Measurements from ENCODE around the gene NCOR2. TPM values are rescaled to one million over a fixed set of nuclear protein-coding genes. Genes with fewer than 3 reads are reported as not detected.

NCOR2 gene
- total and polyA plus RNA-seq, 7 donors, result 44.1 to 164 (median 134) TPM

DNA sequence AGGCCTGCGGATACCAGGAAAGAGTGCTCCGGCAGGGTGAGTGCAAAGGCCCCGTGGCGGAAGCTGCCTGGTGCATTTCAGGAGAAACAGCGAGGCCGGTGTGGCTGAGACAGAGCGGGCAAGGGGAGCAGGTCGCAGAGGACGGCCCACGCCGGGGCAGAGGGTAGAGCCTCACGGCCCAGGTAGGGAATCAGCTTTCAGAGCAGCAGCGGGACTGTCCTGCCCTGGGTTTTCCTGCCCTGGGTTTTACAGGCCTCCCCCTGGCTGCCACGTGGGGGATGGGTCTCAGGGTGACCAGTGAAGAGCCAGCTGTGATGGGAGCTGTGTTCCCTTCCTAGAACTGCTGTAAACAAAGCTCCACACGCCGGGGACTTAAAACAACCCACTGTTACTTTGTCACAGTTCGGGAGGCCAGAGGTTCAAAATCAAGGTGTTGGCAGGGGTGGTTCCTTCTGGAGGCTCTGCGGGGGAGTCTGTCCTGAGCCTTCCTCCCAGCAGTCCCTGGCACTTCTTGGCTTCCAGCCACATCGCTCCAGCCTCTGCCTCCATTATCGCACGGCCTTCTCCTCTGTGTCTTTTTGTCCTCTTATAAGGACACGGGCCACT, 10.4 kb downstream of the NCOR2 start:
- no peak overlapping the region for H3K27ac ChIP-seq
- no peak for ATAC-seq
- no peaks in the 10 kb centered on the region for H3K27me3 ChIP-seq (ENCODE audit: insufficient read depth in 3 of 3, low read length in 2 of 3)
- H3K9me3 ChIP-seq, result no peaks in the 10 kb centered on the region
- DNase-seq, result no peak
- H3K36me3 ChIP-seq (ENCODE audit: insufficient read depth in 1 of 2, low read depth in 1 of 2), result no peaks in the 10 kb centered on the region
- H3K4me3 ChIP-seq, result no peak overlapping the region
- peaks cover 54% of the 10 kb centered on the region for H3K4me1 ChIP-seq
- intact Hi-C loops (cut with DNase I), result no loop called here
- WGBS, 3 donors, result 67 to 73% (median 70%) methylated on average over 22 of the region's 22 CpGs
- TF ChIP-seq CTCF (IDR thresholded peaks at IDR 0.05), result no peak

GRCh38 chr12:124556074-124556466, 11.3 kb downstream of the NCOR2 start:
- Histone ChIP-seq H3K27ac (no peak overlapping the region), H3K27me3 (ENCODE audit: insufficient read depth in 3 of 3, low read length in 2 of 3) (no peaks in the 10 kb centered on the region), H3K4me1 (peaks cover 56% of the 10 kb centered on the region), H3K4me3 (no peak overlapping the region), H3K36me3 (ENCODE audit: insufficient read depth in 1 of 2, low read depth in 1 of 2) (no peaks in the 10 kb centered on the region), H3K9me3 (no peaks in the 10 kb centered on the region)
- DNase-seq (no peak), ATAC-seq (no peak)
- WGBS, 3 donors, result 81 to 84% (median 83%) methylated on average over 9 of the region's 9 CpGs
- intact Hi-C loops (cut with DNase I), result no loop called here
- no peak for TF ChIP-seq CTCF (IDR thresholded peaks at IDR 0.05)

DNA sequence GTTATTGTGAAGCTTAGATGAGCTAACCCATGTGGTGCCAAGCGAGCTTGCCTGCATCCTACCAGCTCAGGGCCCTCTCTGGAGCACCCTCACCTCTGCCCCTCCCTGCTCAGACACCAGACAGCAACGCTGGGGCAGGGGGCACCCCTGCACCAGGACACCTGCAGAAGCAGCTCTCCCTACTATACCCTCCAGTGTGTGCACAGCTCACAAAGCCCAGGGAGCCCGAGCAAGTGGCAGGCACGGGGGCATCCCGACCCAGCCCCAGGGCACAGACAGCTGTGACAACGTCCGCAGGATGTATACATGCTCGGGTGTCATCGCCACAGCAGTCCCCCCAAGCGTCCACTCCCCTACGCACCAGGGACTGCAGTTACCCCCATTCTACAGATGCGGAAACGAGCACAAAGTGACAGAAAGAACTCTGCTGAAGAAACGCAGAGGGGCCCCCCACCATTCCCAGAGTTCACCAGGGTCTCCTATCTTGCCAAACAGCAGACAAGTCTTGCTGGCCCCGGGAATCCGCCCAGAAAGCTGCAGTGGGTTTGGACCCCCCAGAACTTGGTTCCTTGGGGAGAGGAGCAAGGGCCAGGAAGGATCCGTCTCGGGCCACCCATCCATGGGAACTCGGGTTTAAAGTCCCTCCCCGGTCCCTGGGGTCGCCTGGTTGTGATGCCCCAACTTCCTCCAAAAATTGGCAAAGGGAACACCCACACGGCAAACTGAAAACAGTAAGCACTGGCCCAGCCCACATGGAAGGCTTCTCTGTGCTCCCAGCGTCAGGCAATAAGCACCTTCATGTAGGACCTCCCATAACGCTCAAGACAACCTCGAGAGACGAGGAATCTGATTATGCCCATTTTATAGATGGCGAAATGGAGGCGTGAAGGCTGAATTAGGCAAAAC, 12.0 kb downstream of the NCOR2 start:
- Histone ChIP-seq H3K9me3 (no peaks in the 10 kb centered on the region), H3K4me3 (peak overlapping the region; percentile 4), H3K36me3 (ENCODE audit: insufficient read depth in 1 of 2, low read depth in 1 of 2) (no peaks in the 10 kb centered on the region), H3K27me3 (ENCODE audit: insufficient read depth in 3 of 3, low read length in 2 of 3) (no peaks in the 10 kb centered on the region), H3K27ac (peak overlapping the region; percentile 55), H3K4me1 (peaks cover 57% of the 10 kb centered on the region)
- intact Hi-C loops (cut with DNase I), result no loop called here
- 70 to 77% (median 76%) methylated on average over 28 of the region's 28 CpGs for WGBS, 3 donors
- TF ChIP-seq CTCF (IDR thresholded peaks at IDR 0.05), result no peak
- no peak for ATAC-seq
- DNase-seq, result no peak

- peak; percentile 76 to 87 (median 86) for ATAC-seq
- H3K9me3 ChIP-seq, result no peaks in the 10 kb centered on the region
- WGBS, 3 donors, result 28 to 36% (median 32%) methylated on average over 26 of the region's 26 CpGs
- TF ChIP-seq CTCF (IDR thresholded peaks at IDR 0.05), result no peak
- peak overlapping the region; percentile 4 for H3K4me3 ChIP-seq
- intact Hi-C loops (cut with DNase I), result no loop called here
- peak in 1 of 2 donors; percentile 73 for DNase-seq
- H3K36me3 ChIP-seq (ENCODE audit: insufficient read depth in 1 of 2, low read depth in 1 of 2), result no peaks in the 10 kb centered on the region
- H3K27ac ChIP-seq, result peak overlapping the region; percentile 55
- peaks cover 63% of the 10 kb centered on the region for H3K4me1 ChIP-seq
- H3K27me3 ChIP-seq (ENCODE audit: insufficient read depth in 3 of 3, low read length in 2 of 3), result no peaks in the 10 kb centered on the region
Observed at GRCh38 chr12:124554429-124555029, 12.9 kb downstream of the NCOR2 start.
